HG02642 (cell line): ENCODE measurements around the gene SMIM3.
"Not testable (repeated sequence)": the region's sequence is repeated elsewhere in the genome, so short reads cannot be mapped to it uniquely, and the experiment has no call there.

Source experiments
- ATAC-seq: cut with Tn5 transposase; IDR thresholded peaks from one replicate; pipeline ENCODE4 v1.9.1; 2021; ENCODE audit warnings: mild to moderate bottlenecking; ENCODE audit not compliant: unreplicated experiment, poor library complexity

The SMIM3 gene, protein sequence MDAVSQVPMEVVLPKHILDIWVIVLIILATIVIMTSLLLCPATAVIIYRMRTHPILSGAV

DNA sequence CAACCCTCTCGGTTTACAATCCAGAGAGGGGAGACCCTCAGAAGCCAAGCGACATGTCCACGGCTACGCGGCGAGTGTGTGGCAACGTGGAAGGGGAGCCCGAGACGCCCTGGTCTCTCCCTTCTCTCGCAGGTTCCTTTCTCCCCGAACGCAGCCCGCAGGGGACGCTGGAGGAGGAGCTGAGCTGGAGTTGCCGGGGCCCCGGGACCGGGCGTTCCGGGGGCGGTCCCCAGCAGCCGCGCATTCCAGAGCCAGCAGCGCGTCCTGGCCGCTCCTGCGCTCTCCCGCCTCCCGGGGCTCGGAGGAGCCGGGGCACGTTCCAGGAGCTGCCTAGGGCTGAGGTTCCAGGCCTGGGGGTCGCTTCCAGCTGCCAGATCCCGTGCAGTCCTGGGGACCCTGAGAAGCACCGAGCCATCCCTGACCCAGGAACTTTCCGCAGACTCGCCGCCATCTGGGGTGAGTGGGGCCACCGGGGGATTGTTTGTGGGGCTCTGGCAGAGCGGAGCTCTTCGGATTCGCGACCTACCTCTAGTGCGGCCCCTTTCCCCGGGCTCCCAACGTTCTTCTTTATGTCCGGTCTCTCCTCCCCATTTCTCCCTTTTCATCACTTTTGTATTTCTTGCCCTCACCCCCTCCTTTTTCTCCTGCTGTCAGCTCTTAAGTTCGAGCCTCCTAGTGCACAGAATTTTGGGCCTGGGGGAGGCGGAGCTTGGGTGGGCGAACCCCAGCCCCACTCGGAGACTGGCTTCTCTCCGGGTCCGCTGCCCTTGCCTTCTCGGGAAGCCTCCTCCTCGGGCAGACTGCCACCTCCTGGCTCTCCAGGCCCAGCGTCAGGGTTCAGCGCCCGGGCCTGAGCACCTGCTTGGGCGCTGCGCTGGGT, at the start of gene SMIM3:
Gene SMIM3, plus strand, starts transcription at position 241 of the 880 bp plus-strand sequence. CDS start 16,684 bp downstream, outside the sequence.
- peak; percentile 30 for ATAC-seq

DNA sequence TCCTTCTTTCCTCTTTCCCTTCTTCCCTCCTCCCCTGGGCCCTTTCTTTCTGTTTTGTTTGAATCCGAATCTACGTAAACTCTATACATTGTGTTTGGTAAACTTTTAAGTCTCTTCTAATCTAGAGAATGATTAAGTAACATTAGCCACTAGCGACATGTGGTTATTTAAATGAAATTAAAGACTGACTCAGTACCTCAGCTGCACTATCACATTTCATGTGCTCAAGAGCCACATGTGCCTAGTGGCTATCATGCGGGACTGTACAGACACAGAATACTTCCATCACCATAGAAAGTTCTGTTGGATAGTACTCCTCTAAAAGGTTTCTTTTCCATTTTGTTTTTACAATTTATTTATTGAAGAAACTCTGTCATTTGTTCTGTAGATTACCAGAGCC, 48.7 kb upstream of the SMIM3 start:
- ATAC-seq = no peak

DNA sequence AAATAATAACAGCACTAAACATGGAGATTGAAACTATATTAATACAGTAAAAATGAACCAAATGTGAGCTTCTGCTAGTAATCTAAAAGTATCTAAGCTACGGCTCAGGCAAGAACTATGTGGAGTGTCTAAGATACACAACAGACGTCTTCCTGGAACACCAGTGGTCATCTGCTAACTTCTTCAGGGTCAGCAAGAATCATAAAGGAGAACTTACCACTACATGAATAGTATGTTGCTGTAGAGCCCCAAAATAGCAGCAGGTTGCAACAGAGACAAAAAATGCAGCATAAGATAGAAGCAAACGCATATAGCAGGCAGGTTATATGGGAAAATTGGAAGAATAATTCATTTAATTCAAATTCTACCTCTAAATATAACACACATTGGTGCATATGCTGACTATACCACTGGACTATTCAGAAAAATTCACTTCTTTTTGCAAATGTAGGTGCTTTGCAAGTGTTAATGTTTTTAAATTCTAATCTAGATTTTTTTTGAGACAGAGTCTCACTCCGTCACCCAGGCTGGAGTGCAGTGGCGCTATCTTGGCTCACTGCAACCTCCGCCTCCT, 46.8 kb upstream of the SMIM3 start:
- ATAC-seq = no peak

DNA sequence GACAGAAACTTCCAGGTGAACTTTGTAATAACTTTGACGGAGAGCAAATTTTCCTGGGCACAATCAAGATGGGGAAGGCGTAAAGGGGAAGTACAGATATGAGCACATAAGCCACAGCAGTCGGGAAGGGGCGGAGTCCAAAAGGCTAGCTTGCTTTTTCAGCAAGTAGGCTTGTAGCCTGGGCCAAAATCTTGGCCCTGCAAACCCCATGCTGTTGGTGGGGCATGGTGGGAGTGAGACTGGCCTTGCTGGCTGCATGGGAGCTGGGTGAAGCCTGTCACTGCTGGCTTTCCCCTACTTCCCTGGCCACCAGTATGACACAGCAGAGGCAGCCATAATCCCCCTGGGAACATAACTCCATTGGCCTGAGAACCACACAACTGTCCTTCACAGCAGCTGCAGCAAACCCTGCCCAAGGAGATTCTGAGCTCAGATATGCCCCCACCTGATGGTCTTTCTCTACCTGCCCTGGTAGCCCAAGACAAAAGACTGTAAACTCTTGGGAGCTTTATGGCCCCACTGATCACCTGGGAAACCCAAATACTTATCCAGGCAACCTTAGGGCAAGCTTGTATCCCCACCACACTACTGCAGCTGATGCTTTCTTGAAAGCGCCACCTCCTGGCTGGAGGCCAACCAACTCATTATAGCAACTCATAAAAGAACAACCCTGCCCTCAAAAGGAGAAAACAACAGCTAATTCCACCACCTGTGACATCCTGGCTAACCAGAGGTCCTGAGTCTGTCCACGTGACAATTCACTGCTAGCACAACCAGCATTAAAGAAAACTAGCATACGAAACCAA, 43.8 kb upstream of the SMIM3 start:
- ATAC-seq = peak; percentile 56

DNA sequence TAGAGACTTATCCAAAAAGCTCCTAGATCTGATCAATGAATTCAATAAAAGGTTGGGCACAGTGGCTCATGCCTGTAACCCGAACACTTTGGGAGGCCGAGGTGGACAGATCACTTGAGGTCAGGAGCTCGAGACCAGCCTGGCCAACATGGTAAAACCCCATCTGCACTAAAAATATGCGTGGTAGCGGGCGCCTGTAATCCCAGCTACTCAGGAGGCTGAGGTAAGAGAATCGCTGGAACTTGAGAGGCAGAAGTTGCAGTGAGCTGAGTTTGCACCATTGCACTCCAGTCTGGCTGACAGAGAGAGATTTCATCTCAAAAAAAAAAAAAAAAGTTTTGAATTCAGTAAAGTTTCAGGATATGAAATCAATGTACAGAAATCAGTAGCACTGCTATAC, 39.7 kb upstream of the SMIM3 start:
- no peak for ATAC-seq

DNA sequence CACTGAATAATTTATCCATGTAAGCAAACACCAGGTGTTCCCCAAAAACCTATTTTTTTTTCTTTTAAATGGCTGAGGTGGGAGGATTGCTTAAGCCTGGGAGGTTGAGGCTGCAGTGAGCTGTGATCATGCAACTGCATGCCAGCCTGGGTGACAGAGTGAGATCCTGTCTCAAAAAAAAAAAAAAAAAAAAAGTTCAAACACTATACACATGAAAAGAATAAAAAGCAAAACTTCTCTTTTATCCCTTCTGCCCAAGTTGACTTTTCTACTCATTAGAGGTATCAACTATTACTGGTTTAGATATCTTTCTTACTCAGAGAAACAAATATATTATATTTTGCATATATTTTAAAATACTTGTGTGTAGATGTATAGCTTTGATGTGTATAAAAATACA, 37.6 kb upstream of the SMIM3 start:
- no peak for ATAC-seq

DNA sequence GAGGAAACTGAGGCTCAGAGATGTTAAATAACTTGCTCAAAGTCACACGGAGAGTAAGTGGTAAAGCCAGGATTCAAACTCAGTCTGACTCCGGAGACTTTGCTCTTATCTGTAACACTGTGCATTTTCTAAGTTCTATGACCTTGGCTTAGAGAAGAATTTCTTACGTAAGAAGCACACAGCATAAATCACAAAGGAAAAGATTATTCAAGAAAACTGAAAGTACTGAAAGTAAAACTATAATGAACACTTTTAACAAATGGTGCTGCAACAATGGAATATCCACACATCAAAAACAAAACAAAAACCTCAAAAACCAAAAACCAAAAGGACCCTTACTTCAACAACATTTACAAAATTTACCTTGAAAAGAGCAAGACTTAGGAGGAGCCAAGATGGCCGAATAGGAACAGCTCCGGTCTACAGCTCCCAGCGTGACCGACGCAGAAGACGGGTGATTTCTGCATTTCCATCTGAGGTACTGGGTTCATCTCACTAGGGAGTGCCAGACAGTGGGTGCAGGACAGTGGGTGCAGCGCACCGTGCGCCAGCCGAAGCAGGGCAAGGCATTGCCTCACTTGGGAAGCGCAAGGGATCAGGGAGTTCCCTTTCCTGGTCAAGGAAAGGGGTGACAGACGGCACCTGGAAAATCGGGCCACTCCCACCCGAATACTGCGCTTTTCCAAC, 36.0 kb upstream of the SMIM3 start:
- ATAC-seq = not testable (repeated sequence)

DNA sequence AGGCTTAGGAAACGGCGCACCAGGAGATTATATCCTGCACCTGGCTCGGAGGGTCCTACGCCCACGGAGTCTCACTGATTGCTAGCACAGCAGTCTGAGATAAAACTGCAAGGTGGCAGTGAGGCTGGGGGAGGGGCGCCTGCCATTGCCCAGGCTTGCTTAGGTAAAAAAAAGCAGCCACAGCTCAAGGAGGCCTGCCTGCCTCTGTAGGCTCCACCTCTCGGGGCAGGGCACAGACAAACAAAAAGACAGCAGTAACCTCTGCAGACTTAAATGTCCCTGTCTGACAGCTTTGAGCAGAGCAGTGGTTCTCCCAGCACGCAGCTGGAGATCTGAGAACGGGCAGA, 35.4 kb upstream of the SMIM3 start:
- ATAC-seq = not testable (repeated sequence)

DNA sequence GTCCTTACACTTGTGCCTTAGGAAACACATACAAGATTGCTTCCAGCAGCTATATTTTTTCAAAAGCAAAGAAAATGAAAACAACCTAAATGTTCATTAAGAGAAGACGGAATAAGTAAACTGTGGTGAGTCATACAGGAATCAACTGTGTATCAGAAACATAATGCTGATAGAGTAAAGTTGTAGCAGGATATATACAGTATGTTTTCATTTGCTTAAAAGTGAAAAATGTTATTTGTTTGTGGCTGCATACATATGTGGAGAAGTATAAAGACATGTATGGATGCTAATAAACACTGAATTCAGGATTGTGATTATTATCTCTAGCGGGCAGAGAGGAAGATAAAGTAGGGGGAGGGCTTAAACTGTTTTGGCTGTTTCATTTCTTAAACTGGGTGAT, 28.1 kb upstream of the SMIM3 start:
- no peak for ATAC-seq

DNA sequence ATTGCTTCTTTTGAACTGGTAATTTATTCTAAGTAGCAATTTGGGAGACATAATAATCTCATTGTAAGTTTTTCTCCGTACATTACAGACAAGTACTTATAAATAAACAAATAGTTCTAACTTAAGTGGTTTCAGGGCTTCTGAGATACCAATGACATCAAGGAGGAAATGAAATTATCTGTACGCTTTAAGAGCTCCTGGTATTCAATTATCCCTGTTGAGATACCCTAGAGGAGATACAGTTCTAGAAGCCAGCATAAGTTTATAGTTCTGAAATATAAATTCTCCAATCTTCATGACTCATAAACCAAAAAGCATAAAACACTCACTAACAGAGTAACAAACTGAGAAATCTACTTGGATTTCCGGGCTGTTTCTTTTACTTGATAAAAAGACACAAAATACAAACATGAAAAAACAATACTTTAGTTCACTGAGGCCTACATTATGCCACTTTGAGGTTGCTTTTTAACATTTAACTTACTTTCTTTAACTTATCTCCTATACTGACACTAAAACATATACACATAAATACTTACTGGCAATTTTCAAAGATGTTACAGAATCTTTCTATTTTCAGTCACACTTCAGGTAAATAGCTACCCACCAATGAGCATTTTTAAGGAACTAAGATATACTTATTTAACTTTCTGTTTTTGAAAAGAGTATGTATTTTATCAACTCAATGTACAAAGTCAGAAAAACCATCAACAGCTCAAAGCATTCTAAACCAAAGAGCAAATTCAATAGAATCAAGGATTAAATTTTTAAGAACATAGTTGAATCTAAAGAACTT, 27.3 kb upstream of the SMIM3 start:
- no peak for ATAC-seq

DNA sequence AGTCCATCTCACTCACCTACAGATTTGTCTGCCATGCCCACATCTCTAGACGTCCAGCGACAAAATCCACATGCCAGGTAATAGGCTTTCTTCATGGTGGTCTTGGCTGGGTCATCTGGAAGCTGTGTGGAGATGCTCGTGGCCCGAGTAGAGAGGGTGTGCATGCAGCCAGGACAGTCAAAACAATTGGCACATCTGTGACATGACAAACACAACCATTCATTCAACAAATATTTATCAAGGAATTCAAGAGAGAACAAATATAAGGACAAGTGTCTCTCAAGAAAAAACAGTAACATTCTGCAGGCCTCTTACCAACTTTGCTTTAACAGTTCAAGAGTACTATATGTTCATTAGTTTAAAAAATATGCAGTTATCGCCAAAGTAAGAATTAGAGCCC, 25.1 kb upstream of the SMIM3 start:
- no peak for ATAC-seq

DNA sequence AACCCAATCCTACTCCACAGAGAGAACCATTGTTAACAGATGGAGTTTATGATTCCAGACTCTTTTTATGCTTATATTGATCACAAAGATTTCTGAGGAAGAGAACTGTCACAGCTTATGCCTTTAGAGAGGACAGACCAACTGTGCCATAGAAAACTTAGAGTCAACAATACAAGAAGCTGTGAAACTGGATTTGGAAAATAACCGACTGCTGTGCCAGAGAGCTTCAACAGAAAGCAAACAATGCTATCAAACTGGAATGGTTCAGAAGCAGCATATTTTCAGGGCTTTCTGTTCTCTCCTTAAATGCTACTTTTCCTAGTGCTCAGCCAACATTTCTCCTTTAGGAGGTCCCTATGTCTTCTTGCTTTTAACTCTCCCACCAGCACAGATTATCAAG, 24.7 kb upstream of the SMIM3 start:
- no peak for ATAC-seq

DNA sequence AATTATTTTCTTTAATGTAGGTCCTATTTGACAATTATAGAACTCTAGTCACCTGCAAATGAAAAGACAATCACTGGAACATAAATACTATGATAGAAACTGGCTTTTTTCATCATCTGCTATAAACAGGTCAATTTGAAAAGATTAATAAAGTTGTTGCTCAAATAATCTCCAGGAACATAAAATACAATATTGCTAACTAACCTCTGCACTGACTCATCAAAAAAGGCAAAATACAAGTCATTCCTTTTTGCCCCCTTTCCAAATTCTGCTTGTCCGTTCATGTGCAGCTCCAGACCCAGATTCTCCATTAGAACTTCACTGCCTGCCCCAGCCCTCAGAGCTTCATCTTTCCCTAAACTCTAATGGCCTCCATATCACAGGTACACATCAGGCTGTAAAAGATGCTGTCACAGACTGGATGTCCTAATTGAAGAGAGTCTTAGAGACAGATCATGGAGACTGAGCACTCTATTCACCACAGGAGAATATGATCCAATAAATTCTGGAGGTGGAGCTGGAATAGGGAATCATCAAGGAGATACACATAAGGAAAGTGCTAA, 21.4 kb upstream of the SMIM3 start:
- ATAC-seq = no peak

DNA sequence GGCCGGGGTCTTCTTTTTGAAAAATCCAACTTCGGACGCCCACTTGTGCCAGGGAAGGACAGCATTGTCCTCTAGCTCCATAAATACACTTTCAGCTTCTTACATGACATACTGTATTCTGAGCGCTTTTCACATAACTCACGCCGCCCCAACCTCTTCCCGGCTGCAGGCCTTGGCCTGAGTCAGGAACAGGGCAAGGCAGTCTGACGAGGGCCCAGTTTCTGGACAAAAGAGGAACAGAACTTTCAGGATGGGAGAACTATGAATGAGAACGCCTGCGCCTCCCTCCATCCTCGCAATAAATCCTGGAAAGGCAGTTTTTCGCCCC, 20.4 kb upstream of the SMIM3 start:
- ATAC-seq = peak; percentile 16

DNA sequence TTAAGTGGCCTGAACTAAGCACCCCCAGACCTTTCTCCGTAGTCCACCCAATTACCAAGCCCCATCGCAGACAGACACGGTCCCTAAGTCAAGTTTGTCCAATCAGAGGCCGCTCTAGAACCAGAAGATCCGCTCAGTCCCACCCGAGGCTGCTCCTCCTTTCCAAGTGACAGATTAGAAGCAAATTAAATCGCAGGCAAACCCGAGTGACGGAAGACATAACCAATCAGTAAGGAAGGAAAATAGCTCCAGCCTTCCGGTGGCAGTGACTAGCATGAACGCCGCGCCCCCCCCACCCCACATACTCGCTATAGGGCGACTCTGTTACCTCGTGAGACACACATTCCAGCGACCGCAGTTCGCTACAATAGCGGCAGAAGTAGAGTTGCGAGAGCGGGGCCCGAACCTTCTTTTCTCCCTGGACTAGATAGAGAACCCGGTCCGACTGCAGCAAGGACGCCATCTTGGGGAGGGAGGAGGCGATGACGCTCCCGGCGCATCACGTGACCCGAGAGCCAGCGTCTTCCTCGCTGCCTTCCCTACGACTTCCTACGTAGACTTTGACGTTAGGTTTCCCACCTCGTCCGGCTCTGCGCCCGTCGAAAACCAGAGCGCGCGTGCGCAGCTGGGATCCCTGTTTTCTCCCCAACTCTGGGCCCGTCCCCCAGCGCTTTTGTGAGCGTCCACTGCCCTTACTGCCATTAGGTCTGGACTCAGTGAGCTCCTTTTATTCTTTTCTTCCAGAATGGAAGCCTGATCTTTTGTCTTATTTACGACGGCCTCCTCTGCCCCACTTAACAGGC, 19.8 kb upstream of the SMIM3 start, which contains the start of gene DCTN4:
Gene DCTN4, minus strand, starts transcription at position 487 of the 803 bp plus-strand sequence. Its CDS starts 24 bp downstream, at position 463.
- ATAC-seq = peak; percentile 95

DNA sequence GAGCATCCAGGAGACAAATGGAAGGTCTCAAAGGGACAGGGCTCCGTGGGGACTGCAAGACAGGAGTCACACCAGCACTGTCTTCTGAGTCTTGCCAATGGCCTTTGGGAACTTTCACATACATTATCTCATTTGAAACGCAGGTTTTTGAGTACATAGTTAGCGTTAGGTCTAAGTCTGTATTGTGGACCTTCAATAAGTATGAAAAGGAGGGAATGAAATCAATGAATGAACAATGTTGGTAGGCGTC, 19.3 kb upstream of the SMIM3 start:
- ATAC-seq = no peak

DNA sequence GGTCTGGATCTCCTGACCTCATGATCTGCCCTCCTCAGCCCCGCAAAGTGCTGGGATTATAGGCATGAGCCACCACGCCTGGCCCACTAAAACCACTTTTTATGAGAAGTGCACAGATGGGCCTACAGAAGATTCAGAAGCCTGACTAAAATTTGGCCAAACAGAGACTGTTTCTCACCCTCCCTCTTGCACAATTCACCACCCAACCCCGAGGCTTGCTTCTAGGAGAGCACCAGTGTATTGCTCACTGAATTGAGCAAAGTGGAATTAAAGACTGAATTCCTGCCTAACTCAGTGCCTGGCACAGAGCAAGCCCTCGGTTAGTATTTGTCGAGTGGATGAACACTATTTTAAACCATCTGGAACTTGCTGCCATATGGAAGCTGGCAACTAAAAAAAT, 16.3 kb upstream of the SMIM3 start:
- no peak for ATAC-seq

DNA sequence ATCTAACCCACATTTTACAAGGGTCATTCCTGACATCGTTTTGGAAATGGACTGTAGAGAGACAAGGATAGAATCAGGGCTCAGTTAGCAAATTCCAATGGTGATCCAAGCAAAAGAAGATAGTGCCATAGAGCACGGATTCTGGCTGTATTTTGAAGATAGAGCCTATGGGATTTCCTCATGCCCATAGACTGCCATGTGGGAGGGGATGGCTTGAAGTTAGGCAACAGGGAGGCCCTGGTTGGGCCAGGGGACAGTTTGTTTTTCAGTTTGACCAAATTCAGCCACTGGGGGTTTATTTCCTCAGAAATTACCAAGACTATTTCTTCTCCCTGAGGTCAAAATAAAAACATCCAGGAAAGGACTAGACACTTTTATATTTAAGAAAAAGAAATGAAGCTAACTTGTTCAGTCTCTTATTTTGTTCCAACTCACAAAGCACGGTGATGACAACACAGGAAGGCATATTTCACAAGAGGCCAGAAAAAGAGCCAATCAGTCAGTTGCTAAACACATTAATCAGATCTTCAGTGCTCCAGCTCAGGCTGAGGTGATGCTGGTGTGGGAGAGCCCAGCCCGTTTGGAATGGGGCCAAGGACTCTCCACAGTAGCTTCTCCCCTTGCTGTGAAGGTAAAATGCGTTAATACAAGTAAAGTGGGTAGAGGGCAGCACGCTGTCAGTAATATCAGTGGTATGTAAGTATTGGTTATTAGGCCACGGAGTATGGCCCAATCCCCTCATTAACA, 15.4 kb upstream of the SMIM3 start:
- no peak for ATAC-seq
